Cardiac muscle cell (in vitro differentiated cells and primary cell): Measurements from ENCODE around the gene ADGRL3. TPM values are rescaled to one million over a fixed set of nuclear protein-coding genes. Genes with fewer than 3 reads are reported as not detected.
A peak's percentile ranks its signal among the peaks of the same experiment; 100 is the strongest.
"Not testable (repeated sequence)": the region's sequence is repeated elsewhere in the genome, so short reads cannot be mapped to it uniquely, and the experiment has no call there.

Source experiments
- DNase-seq, 2 donors: peaks; one replicate each; pipeline versions ENCODE4 v3.0.0 to v3.0.0-alpha.2; 2010 to 2017; ENCODE audit warnings: low read depth in 1 of 2, low spot score in 1 of 2
- H3K27ac ChIP-seq: fragments of 200-600 bp; sonication (generic); 2 replicates; pipeline ENCODE4 v1.5.1; 2016
- H3K27me3 ChIP-seq: fragments of 200-600 bp; sonication (generic); 2 replicates; pipeline ENCODE4 v1.6.0; 2016; ENCODE audit warnings: control low read depth
- H3K36me3 ChIP-seq: fragments of 200-600 bp; sonication (generic); 2 replicates; pipeline ENCODE4 v1.5.1; 2016; ENCODE audit warnings: control low read depth
- H3K4me1 ChIP-seq: fragments of 200-600 bp; sonication (generic); 2 replicates; pipeline ENCODE4 v1.8.1; 2017; ENCODE audit warnings: low read depth, mild to moderate bottlenecking, mixed run types
- H3K4me3 ChIP-seq: fragments of 200-600 bp; sonication (generic); 2 replicates; pipeline ENCODE4 v1.5.1; 2016; ENCODE audit warnings: mild to moderate bottlenecking
- H3K9me3 ChIP-seq: fragments of 200-600 bp; sonication (generic); 2 replicates; pipeline ENCODE4 v1.5.1; 2017; ENCODE audit warnings: low read depth, mild to moderate bottlenecking, control low read depth
- polyA plus RNA-seq: library from polyadenylated mRNA; unstranded; fragments of >200 nt; fragmentation: Nextera tagmentation; extraction: Ambion mirVana; gene quantifications from 2 replicates; pipeline ENCODE4 v1.2.1, GENCODE V29; 2016
- total RNA-seq: library from RNA; depleted of rRNA; stranded (reverse); fragments of >200 nt; gene quantifications from 2 replicates; pipeline ENCODE4 v1.2.3, GENCODE V29; 2016
- TF ChIP-seq, protein P1 (sequence below): IDR thresholded peaks from 2 replicates; pipeline ENCODE4 v1.5.1; 2012; ENCODE audit warnings: low read depth, mild to moderate bottlenecking, low read length

The ADGRL3 gene
- total and polyA plus RNA-seq, 2 experiments from 2014 or later: 2.4 to 4.8 TPM

DNA sequence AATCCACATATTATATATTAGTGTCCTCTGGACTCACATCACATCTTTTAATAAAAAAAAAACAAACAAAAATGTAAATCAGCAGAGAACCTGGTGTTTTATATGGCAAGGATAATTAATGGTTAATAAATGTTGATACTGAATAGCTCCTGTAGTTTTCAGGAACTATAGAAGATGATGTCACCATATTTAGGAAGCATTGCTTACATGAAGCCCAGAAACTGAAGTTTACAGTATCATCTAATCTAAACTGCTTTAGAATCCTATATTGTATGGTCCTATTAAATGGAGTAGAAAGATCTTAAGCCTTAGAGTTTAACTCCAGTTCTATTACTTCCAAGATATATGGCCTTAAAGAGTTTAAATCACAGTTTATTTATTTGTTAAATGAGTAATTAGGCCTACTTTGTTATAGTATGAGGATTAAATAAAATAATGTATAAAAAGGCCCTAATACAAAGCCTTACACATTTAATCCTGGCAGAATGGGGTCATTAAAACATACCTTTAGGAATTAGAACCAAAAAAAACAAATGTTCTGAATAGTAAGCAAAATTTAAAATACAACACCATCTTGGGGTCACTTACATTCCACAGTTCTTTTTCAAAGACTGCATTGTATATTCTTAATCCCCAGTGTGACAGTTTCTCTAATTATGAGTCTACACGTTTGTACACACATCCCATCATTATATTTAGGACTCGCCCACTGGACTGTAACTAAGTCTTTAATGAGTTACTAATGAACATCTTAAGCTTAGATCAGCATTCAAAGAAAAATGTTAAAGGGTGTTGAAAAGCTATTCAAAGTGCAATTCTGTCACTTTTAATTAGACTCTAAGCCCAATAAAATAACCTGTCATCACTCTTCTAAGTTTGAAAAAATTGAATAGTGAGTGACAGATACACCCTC is 305.9 kb downstream of the ADGRL3 start:
- Histone ChIP-seq H3K4me3 (no peak overlapping the region), H3K27me3 (no peaks in the 10 kb centered on the region), H3K4me1 (no peaks in the 10 kb centered on the region), H3K27ac (no peak overlapping the region), H3K9me3 (no peaks in the 10 kb centered on the region), H3K36me3 (no peaks in the 10 kb centered on the region)
- TF ChIP-seq, protein P1, sequence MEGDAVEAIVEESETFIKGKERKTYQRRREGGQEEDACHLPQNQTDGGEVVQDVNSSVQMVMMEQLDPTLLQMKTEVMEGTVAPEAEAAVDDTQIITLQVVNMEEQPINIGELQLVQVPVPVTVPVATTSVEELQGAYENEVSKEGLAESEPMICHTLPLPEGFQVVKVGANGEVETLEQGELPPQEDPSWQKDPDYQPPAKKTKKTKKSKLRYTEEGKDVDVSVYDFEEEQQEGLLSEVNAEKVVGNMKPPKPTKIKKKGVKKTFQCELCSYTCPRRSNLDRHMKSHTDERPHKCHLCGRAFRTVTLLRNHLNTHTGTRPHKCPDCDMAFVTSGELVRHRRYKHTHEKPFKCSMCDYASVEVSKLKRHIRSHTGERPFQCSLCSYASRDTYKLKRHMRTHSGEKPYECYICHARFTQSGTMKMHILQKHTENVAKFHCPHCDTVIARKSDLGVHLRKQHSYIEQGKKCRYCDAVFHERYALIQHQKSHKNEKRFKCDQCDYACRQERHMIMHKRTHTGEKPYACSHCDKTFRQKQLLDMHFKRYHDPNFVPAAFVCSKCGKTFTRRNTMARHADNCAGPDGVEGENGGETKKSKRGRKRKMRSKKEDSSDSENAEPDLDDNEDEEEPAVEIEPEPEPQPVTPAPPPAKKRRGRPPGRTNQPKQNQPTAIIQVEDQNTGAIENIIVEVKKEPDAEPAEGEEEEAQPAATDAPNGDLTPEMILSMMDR: no peak
- DNase-seq: no peak

- Histone ChIP-seq H3K27me3 (no peaks in the 10 kb centered on the region), H3K36me3 (no peaks in the 10 kb centered on the region), H3K4me1 (no peaks in the 10 kb centered on the region), H3K4me3 (no peak overlapping the region), H3K9me3 (no peaks in the 10 kb centered on the region), H3K27ac (no peak overlapping the region)
- DNase-seq: peak in 1 of 2 donors; percentile 15
- TF ChIP-seq, protein P1: no peak
These were observed 307.0 kb downstream of the ADGRL3 start for GRCh38 chr4:61507091-61507490.

- H3K4me1 ChIP-seq, H3K9me3 ChIP-seq, DNase-seq, H3K27ac ChIP-seq, H3K36me3 ChIP-seq, H3K27me3 ChIP-seq, H3K4me3 ChIP-seq: not testable (repeated sequence)
These were observed 309.7 kb downstream of the ADGRL3 start for GRCh38 chr4:61509721-61510241.

- Histone ChIP-seq H3K4me3 (no peak overlapping the region), H3K27me3 (no peaks in the 10 kb centered on the region), H3K4me1 (no peaks in the 10 kb centered on the region), H3K9me3 (no peaks in the 10 kb centered on the region), H3K36me3 (no peaks in the 10 kb centered on the region), H3K27ac (no peak overlapping the region)
- TF ChIP-seq, protein P1: no peak
- DNase-seq: peak in 1 of 2 donors; percentile 80
These were observed 311.8 kb downstream of the ADGRL3 start for GRCh38 chr4:61511716-61512488.

- H3K27ac ChIP-seq: no peak overlapping the region
- no peak for DNase-seq
- TF ChIP-seq, protein P1: no peak
These were observed 314.9 kb downstream of the ADGRL3 start for GRCh38 chr4:61514991-61515390.

More at GRCh38 chr4:61514991-61515390, 314.9 kb downstream of the ADGRL3 start:
- no peak overlapping the region for H3K4me3 ChIP-seq
- H3K27me3 ChIP-seq: no peaks in the 10 kb centered on the region
- no peaks in the 10 kb centered on the region for H3K9me3 ChIP-seq
- no peaks in the 10 kb centered on the region for H3K36me3 ChIP-seq
- H3K4me1 ChIP-seq: peaks cover 6% of the 10 kb centered on the region
